Neural cell (in vitro differentiated cells): ENCODE results near the gene NTRK1.

Experiments
- CTCF ChIP-seq: fragments of 450-650 bp; IDR thresholded peaks from 2 replicates; pipeline ENCODE4 v1.5.1; 2014; ENCODE audit warnings: antibody characterized with exemption, mild to moderate bottlenecking, moderate library complexity; ENCODE audit not compliant: poor library complexity, severe bottlenecking
- EP300 ChIP-seq: fragments of 450-650 bp; conservative IDR thresholded peaks from 2 replicates; pipeline ENCODE4 v1.6.1; 2014; ENCODE audit warnings: antibody characterized with exemption, mild to moderate bottlenecking, moderate library complexity; ENCODE audit not compliant: poor library complexity, severe bottlenecking
- EZH2 ChIP-seq: fragments of 200-600, 300-800 bp; shearing (Covaris generic), sonication (generic); IDR thresholded peaks from 2 replicates; pipeline ENCODE4 v1.6.1; 2014; ENCODE audit warnings: antibody characterized with exemption, low read length, borderline replicate concordance, mild to moderate bottlenecking; ENCODE audit not compliant: insufficient read depth, poor library complexity, severe bottlenecking
- MXI1 ChIP-seq: fragments of 450-650 bp; conservative IDR thresholded peaks from 2 replicates; pipeline ENCODE4 v1.6.1; 2014; ENCODE audit warnings: antibody characterized with exemption, mild to moderate bottlenecking; ENCODE audit not compliant: poor library complexity, severe bottlenecking
- POLR2AphosphoS5 ChIP-seq: IDR thresholded peaks from 2 replicates; pipeline ENCODE4 v1.6.1; 2012
- REST ChIP-seq: IDR thresholded peaks from 2 replicates; pipeline ENCODE4 v1.6.1; 2012; ENCODE audit warnings: borderline replicate concordance
- TAF1 ChIP-seq: IDR thresholded peaks from 2 replicates; pipeline ENCODE4 v1.6.1; 2012; ENCODE audit warnings: low read depth

GRCh38 chr1:156923670-156924477 lies 63.2 kb downstream of the NTRK1 start:
- no peak for TF ChIP-seq MXI1
- no peak for TF ChIP-seq EZH2
- no peak for TF ChIP-seq REST
- no peak for TF ChIP-seq CTCF
- no peak for TF ChIP-seq EP300
- no peak for TF ChIP-seq POLR2AphosphoS5
- TF ChIP-seq TAF1: no peak
